NCI-H187 treated with DMSO at 0.1 percent for 48 hours (cell line): ENCODE results near the gene ADAMTS14.

Experiments used
- DNase-seq: peaks from one replicate; lab custom pipeline; 2025; lab: John Stamatoyannopoulos, UW

ADAMTS14 gene

DNA sequence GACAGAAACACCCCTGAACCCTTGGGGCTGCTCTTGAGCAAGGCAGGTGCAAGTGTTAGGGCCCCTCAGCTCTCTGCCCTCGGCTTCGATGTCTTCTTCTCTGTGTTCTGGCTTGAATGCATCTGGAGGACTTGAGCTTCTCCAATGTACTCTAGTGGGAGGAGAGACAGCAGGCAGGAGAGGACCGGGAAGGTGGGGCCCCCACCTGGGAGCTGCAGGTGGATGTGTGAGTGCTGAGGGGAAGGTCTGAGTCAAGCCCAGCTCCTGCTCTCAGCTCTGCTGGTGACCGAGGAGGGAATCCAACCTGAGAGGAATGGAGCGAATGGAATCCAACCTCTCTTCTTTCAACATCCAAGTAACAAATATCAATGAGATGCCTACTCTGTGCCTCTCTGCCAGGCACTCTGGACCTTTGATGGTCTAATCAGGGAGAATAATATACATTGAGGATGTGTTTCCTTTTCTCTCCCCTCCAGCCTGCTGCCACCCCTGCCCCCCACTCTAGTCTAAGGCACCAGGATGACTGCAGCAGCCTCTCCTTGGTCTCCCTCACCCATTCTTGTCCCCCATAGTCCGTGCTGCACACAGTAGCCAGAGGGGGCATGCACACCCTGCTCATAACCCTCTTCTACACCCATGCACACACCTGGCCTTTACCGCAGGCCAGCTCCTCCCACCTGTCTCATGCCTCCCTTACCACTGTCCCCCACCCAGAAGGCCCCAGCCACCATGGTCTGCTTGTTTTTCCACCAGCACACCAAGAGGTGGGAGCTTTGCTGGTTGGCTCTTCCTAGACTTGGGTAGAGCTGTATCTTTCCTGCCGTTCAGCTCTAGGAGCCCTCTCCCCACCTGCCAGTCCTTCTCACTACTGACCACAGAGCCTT is 99.2 kb downstream of the ADAMTS14 start:
- no peak for DNase-seq

DNA sequence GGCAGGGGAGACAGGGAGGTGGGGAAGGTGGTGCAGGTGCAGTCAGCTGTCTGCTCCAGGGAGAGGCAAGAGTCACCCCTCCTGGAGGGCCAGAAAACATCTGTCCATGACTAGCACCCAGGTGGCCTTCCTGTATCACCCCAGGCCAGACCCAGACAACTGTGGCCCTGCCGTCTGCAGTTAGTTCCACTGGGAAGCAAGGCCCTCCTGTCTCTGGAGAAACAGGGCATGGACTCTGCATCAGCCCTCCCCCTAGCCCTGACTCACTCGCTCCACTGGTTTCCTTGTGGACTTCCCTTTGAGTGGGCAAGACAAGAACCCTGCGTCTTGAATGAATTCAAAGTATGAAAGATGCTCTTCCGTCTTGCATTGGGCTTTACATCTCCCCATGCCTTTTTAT is 100.3 kb downstream of the ADAMTS14 start:
- no peak for DNase-seq

DNA sequence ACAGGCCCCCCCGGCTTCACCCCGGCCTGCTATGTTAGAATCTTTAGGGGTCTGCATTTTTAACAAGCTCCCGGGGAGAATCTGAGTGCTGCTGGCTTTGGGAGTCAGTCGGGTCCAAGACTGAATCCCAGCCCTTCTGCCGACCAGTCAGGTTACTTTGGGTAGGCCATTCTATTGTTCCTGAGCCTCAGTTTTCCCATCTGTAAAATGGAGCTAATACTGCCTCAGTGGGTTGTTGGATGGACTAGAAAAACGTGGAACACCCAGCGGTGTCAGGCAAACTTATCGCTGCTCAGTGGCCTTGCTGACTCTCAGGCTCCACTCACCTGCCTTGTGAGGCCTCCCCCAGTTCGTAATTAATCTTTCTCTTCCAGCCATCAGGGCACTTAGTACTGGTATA is 101.2 kb downstream of the ADAMTS14 start:
- DNase-seq, result no peak

DNA sequence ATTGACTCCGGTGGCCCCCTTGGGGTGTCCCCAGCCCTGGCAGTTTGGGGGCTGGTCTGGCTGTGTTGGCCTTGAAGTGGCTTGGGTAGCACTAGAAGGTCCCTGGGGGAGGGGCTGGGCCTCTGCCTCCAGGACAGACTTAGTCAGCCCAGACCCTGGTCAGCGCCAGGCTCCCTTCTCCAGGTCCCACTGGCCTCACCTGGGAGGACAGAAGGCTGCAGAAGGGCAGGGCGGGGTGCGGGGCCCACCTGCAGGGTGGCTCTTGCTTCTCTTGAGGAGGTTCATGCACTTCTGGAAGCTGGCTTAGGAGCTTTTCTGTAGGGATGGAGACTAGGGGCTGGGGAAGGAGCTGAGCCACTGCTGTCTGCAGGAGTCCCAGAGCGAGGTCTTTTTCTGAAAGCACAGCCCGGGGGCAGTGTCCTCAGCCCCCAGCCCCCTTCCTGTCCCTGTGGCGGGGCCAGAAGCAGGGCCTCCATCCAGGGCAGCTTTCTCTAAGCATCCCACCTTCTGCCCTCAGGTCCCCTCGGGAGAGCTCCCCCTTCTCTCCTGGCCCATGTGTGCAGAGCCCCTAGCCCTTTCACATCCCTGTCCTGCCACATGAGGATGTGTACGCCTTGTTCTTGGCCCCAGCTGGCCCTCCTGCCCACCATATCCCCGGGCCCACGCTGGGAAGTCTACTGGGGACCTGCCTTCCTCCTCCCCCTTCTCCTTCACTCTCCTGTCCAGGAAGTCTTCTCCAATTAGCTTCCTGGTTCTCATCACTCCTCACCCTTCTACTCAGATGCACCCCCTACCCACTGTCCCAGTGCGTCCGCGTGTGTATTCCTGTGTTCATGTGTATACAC is 101.9 kb downstream of the ADAMTS14 start:
- no peak for DNase-seq

DNA sequence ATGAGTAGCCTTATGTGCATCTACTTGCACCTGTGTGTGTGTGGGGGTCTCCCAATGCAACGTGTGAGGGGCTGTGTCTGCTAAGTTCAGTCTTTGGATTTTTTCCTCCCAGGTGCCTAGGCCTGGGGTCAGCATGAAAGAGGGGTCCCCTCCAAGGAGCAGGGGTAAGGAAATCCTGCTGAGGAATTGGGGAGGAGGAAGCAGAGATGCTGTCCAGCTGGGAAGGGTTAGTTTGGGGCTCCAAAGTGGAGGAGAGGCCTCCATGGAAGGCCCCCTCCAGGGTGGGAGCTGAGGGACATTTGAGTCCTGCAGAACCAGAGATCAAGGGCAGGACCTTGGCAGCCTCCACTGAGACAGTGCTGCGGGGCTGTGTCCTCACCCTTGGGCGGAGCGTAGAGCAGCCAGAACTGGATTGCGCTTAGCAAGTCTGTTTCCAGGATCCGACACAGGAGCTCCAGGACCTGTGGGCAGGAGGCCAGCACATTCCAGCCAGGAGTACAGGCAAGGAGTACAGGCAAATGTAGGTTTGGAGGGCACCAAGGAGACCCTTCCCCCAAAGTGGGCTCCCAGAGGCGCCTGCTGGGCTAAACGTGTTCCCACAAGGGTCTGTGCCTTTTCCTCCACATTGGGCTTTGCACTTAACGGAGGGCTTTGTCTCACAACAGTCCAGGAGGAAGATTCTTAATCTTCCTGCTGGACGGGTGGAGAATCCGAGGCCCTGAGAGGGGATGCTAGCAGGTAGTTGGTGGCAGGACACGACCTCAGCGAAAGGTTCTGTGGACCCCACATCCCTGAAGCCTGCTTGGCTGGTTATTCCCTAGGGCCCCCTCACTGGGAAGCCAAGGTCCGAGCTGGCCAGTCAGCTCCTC is 102.7 kb downstream of the ADAMTS14 start:
- no peak for DNase-seq

DNA sequence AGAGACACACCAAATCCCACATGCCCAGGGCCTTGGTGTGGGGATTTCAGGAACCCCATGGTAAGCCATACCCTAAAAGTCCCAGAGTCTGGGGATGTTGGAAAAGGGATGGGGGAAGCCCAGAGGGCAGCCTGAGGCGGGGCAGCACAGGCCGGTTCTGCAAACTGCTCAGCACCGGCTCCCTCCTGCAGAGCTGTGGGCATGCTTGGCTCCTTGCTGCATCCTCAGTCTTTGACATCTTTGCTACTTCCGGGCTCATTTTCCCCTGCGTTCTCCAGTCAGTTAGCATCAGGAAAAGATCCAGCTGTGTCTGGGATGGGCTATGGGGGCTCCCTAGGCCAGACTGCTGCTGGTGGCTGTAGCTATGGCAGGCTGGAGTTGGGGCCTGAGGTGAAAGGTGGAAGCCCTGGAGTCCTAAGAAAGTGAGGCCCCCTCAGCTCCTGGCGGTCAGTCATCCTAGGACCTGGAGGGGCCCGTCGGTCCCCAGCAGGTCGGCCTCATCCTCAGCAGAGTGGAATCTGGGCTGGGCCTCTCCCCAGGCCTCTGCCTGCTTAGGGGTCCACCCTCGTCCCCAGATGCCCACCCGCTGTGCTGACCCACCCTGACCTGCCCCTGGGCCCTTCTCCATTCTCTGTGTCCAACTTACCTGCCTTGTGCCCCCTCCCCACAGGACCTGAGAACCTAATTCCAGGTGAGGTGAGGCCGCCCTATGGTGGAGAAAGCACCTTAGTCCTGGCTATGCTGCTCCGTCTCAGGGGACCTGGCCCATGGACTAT is 103.6 kb downstream of the ADAMTS14 start:
- no peak for DNase-seq

DNA sequence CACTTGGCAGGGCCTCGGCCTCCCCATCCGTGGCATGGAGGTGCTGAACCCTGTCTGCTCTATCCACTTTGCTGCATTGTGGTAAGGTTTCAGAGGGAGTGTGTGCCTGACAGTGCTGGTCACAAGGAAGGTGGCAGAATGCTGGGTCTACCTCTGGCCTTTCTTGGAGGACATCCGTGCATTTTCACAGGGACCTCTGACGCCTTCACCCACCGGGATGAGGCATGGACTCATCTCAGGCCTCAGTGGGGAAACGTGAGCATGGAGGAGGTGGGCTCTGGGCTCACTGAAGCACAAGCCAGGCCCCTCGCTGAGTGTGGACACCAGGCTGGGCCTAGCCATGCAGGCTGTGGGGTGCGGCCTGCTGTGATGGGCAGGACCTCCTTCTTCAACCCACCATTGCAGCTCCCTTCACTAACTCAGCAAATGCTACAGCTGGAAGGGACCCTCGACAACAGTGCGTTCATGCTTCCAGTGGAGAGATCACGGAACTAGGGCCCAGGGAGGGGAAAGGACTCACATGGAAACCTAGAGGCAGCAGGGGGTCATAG is 104.2 kb downstream of the ADAMTS14 start:
- DNase-seq, result no peak

DNA sequence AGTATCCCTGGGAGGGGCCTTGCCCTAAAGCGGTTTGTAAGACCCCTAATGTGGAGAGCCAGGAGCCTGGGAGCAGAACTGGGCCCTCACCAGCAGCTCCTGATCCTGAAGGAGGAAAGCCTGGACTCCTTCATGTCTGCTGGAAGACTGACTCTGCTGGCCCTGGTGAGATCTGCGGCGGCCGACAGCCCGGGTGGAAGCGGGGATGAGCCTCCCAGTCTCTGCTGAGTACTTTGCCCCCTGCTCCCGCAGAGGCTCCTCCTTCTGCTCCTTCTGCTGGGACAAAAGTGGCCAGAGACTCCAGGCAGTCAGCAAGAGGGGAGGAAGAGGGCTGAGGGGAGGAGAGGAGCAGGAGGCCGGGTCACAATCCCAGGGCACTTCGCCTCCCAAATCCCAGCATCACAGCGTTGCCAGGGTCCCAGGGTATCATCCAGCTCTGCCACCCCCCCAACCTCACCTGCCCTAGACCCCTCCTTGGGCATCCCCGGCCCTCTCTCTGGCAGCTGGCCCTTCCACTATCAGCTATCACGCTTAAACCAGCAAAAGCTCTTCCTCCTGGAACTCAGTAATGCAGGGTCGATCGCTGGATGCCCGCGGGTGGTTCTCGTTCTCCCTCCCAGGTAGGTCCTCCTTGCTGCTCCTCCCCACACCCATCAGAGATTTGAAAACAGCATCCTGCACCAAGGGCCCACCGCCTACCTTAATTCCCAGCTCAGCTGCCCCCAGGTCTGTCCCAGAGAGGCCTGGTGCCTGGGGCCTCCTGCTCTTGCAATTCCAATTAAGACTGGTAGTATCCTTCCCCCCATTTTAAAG is 105.0 kb downstream of the ADAMTS14 start:
- no peak for DNase-seq

DNA sequence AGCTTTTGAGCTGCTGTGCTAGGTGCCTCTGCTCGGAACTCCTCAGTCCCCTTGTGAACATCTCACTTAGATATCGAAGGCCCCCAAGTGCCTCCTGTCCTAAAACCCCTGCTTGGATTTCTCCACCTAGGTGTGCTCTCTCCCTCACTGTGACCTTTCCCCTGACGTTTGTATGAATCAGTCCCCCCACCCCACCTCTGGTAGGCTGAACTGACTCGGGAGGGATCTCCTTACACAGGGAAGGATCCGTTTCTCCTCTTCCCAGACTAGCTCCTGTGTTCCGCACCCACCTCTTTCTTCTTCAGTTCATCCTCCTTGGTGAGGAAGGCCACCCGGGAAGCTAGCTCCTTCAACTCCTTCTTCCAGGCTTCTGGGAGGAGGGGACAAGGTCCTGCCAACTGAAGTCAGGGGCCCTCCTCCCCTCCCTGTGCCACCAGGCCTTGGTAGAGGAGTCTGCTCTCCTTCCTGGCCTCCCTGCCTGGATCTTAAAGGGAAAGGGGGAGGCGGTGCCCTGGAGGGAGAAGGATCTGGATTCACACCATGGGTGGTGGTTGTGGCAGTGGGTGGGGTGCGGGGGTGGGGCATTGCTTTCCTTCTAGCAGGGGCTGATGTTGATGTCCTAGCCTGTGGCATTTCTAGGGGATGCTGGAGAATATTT is 106.1 kb downstream of the ADAMTS14 start:
- DNase-seq, result no peak

DNA sequence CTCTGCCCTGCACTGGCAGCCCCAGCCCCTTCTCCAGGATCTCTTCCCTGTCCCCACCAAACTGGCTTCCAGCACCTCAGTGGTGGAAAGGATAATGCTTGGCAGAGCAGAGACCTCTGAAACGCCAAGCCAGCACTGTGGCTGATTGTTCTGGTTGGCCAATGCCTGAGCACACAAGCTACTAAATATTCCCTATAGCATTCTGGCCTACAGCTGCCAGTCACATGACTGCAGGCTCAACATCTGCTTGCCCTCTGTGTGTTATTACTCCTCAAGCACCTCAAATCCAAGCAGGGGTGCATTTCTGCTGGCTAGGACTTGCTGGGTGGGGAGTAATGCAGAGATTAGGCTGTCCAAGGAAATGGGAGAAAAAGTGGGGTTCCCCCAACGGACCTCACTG is 106.8 kb downstream of the ADAMTS14 start:
- DNase-seq, result no peak

DNA sequence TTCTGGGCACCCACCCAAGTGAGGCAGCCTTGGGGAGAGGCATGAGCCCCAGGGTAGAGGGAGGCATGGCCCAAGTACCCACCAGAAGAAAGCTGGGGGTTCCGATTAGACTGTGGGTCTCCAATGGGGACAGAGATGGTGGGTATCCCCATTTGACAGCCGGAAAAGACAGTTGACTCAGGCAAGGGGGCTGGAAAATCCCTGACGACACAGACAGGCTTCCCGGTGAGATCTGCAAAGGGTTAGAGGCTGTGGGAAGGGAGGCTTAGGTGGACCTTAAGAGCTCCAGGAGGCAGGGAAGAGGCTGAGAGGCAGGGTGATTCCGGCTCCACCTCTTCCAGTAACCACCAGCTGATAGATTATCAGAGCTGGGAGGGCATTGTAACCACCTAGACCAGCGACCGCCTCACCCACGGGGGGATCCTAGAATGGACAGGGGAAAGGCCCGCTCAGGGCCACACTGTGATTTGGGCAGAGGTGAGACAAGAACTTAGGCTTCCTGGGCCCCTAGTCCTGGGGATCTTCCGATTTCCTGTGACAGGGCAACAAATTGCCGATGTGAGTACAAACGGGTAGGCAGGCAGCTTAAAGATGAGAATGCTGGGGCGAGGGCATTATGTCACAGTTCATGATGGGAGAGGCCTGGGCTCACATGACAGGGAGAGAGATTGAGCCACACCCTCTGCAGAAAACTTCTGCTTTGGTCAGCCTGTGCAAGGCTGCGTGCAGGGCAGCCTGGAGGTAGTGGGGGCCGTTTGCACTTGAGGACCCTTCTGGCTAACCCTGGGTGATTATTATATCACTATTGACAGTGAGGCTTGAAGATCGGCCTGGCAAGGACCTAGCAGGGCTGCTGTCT is 107.4 kb downstream of the ADAMTS14 start:
- no peak for DNase-seq

DNA sequence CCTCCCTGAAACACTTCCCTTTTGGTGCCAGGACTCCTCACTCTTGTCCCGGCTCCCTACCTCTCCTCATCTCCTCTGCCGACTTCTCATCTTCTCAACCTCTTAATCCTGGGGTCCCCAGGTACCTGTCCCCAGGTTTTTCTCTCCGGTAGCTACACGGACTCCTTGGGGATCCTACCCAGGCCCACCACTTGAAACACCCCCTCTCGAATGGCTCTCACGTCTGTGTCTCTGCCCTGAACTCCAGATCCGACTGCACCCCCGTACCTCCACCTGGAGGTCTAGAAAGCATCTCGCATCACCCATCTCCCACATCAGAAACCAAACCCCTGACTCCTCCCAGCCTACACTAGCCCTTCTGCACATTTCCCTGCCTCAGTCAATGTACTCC is 108.1 kb downstream of the ADAMTS14 start:
- DNase-seq, result no peak

DNA sequence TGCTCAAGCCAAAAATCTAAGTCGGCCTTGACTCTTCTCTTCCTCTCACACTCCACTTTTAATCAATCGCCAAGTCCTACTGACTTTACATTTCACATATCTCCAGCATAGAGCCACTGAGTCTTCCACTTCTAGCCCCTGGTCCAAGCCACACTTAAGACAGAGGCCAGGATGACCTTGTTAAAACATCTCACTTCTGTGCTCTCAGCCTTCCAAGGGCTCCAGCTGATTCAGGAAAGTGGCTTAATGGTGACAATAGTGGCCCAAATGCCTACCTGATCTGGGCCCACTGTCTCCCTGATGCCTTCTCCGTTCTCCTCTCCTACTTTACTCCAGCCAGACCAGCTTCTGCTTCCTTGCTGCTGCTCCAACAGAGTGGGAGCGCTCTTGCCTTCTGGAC is 108.5 kb downstream of the ADAMTS14 start:
- no peak for DNase-seq

DNA sequence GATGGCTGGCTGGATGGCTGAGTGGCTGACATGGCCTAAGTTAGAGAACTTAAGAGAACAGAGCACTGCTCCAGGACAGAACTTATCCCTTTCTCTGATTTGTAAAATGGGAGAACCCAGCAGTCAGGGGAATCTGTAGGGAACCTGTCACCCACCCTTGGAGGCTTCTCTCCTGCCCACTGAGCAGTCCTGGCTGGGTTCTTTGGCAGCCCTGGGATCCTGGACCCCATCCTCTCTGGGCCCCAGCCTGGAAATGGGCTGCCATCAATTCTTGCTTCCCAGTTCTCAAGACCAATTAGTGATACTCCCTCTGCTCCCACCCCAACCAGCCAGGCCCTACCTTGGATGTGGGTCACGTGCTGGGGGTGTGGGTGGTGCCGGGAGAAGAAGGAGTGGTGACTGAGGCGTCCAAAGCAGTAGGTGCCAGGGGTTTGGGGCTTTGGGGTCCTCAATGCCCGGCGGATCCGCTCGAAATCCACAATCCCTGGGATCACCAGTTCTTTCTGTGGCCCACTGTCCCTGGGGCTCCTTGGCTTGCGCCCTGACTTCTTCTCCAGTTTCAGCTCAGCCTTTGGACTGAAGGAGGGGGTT is 109.2 kb downstream of the ADAMTS14 start:
- DNase-seq, result no peak

DNA sequence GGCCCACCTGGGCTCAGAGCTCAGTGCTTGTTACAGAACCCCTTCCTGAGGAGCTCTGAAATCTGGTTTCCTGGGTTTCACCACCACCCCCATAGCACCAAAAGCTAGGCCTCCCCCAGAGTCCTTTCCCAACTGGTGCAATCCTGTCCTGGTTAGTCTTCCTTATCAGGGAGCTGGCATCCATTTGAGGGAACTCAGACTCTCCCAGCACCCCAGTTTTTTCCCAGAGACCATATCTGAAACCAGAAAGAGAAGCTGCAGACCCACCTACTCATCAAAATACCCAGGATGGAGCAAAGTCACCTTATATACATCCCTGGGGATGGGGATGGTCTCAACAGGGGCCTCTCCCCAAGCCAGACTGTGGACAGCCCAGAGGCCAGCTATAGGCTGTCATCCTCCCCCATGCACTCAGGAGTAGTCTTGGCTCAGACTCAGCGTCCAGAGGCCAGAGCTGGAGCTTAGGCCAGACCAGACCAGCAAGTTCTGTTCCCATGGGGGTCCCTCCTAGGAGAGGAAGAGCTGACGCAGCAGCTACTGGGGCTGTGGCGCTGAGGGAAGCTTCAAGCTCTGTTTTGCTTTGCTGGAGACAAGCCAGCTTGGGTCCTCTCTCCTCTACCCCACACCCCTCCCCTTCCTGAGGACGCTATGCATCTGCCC is 109.9 kb downstream of the ADAMTS14 start:
- no peak for DNase-seq

DNA sequence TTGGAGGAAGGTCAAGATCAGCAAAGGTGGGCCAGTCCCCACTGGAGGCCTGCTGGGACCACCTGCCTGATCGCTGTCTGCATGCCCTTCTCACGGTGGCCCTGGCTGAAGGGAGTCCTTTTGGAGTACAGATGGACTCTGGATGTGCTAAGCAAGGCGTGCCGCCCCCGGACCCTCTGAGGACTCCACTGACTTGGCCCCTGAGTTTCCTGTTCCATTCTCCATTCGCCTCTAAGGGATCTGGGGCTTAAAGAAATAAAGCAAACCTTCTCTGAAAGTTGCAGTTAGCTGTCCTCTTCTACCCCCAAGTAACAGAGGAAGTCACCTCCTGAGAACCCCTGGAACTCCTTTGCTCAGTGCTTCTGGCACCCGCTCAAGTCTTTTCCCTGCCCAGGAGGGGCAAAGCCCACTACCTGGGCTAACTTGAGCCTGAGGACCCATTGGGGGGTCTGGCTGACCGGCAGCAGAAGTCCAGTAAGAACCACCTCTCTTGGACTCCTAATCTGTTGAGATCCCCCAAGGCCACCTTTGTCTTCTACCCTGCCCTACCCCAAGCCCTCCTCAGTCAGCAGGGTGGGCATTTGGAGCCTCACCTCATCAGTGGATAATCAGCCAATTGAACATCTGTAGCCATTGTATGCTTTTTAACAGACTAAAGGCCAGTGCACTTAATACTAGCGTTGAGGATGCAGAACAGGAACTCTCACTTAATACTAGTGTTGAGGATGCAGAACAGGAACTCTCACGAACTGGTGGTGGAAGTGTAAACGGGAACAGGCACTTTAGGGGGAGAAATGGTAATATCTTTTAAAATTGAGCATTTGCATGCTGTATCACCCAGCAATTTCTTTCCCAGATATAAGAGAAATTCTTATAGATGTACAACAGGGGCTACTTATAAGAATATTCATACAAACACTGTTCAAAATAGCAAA is 110.7 kb downstream of the ADAMTS14 start:
- no peak for DNase-seq

DNA sequence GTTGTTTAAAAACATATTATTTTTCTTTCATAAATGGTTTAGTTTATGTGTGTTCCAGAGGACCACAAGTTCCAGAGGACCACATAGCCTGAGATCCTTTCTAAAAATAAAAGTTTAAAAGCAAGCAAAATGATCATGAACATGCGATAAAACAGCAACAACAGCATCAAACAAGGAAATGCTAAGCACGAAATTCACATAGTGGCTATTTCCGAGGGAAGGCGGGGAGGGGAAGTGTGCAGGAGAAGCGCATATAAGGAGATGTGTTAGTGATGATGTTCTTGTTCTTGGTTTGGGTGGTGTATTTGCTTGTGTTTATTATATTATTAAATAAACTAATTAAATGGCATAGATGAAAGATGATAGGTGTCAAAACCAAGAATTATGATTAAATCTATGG is 111.7 kb downstream of the ADAMTS14 start:
- no peak for DNase-seq
